ENCODE results near the gene LMX1A. TPM values are rescaled to one million over a fixed set of nuclear protein-coding genes. Genes with fewer than 3 reads are reported as not detected.

The LMX1A gene
- total RNA-seq, 2 experiments from 2014 or later, result not detected

DNA sequence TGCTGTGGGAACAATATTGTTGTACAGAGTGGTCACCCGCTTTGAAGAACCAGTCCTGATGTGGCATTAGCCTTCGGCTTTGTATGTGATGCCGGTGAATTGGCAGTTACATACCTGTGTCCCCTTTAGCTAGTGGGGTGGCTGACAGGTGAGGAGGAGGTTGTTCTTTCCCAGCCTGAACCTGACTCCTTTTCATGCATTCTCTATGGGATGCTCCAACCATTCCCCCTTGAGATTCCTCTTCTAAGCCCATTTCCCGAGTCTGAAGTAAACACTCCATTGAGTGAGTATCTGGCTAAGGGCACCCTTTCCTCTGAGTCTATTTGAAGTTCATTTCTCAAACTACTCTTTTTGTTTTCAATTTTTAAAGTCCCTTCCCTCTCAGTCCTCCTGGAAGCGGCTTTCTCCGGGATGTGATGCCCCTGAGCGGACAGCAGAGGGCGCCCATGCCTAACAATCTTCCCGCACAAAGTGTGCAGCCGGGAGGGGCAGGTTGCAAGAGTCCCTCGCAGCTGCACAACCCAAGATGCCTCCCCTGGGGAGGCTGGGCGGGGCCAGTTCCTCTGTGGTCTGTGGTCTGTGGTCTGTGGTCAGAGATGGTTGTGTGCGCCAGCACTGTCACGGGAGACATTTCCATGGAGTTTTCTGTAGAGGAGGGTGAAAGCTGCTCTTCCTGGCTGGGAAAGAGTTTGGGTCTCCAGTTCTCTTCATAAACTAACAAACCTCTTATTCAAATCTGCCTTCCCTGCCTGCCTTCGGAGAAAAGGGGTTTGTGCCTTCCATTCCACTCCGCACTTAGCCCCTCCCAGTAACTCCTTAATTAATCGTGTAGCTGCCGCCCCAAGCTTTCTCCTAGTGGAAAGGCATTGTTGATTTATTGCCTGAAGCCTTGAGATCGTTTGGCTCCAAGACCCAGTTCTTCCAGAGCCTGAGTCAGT lies 36.4 kb upstream of the LMX1A start:
- H3K9me3 ChIP-seq (ENCODE audit: control insufficient read depth in 1 of 2, insufficient read depth in 1 of 2, low read length in 2 of 2), result no peaks in the 10 kb centered on the region
- peaks cover 17% of the 10 kb centered on the region for H3K4me1 Mint-ChIP-seq (ENCODE audit: low read depth)

DNA sequence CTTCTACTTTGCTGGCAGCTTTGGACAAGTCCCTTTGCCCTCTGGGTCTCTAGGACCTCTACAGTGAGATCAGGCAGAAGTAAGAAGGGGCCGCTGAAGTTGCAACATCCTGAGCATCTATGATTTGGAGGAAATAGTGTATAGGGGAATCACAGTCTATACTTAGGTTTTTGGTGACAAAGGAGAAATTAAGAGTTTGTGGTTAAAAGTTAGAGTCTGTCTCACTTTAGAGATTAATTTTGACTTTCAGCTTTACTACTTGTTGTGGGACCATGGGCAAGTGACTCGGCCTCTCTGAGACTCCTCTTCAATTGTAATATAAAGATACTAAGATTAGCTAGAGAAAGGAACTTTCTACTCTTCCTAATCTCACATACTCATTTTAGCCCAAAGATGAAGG lies 33.1 kb upstream of the LMX1A start:
- peaks cover 16% of the 10 kb centered on the region for H3K4me1 ChIP-seq (ENCODE audit: insufficient read depth, low read length)
- no peaks in the 10 kb centered on the region for H3K36me3 Mint-ChIP-seq (ENCODE audit: low read depth)
- H3K4me3 Mint-ChIP-seq, result no peak overlapping the region
- H3K27me3 ChIP-seq (ENCODE audit: control insufficient read depth in 1 of 2, insufficient read depth in 2 of 2, low read length in 2 of 2), result peaks cover 40 to 61% of the 10 kb centered on the region in 2 experiments
- H3K36me3 ChIP-seq (ENCODE audit: insufficient read depth, low read length), result no peaks in the 10 kb centered on the region
- no peak overlapping the region for H3K27ac Mint-ChIP-seq
- intact Hi-C loops (cut with DNase I, micrococcal nuclease), result loop anchor here (5.0 to 10.0 kb wide), 4 partner anchors 315 to 1655 kb away; partner anchors contain the start of gene TMCO1 (in 1 of the 2)
- H3K27ac ChIP-seq (ENCODE audit: low read depth in 1 of 2, low read length in 2 of 2), result no peak overlapping the region
- no peak for DNase-seq
- TF ChIP-seq, protein P1, sequence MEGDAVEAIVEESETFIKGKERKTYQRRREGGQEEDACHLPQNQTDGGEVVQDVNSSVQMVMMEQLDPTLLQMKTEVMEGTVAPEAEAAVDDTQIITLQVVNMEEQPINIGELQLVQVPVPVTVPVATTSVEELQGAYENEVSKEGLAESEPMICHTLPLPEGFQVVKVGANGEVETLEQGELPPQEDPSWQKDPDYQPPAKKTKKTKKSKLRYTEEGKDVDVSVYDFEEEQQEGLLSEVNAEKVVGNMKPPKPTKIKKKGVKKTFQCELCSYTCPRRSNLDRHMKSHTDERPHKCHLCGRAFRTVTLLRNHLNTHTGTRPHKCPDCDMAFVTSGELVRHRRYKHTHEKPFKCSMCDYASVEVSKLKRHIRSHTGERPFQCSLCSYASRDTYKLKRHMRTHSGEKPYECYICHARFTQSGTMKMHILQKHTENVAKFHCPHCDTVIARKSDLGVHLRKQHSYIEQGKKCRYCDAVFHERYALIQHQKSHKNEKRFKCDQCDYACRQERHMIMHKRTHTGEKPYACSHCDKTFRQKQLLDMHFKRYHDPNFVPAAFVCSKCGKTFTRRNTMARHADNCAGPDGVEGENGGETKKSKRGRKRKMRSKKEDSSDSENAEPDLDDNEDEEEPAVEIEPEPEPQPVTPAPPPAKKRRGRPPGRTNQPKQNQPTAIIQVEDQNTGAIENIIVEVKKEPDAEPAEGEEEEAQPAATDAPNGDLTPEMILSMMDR (IDR thresholded peaks at IDR 0.05), result no peak
- no peak for ATAC-seq (ENCODE audit: poor library complexity)
- H3K4me3 ChIP-seq (ENCODE audit: low read length), result no peak overlapping the region
- POLR2A ChIA-PET, result no interaction called here
- CTCF ChIA-PET, result interaction anchor here (0.5 to 2.1 kb wide), 3 partner anchors 22 to 210 kb away, joined by 3 to 5 read pairs (median 4); no protein-coding TSS in a partner anchor
- H3K4me1 Mint-ChIP-seq (ENCODE audit: low read depth), result peaks cover 17% of the 10 kb centered on the region
- no peaks in the 10 kb centered on the region for H3K9me3 ChIP-seq (ENCODE audit: control insufficient read depth in 1 of 2, insufficient read depth in 1 of 2, low read length in 2 of 2)
- H3K27me3 Mint-ChIP-seq, result peaks cover 94% of the 10 kb centered on the region
- no peaks in the 10 kb centered on the region for H3K9me3 Mint-ChIP-seq

More for the DNA sequence above, 36.4 kb upstream of the LMX1A start:
- Mint-ChIP-seq H3K9me3 (no peaks in the 10 kb centered on the region), H3K27ac (peak overlapping the region; percentile 75), H3K27me3 (peaks cover 92% of the 10 kb centered on the region), H3K36me3 (ENCODE audit: low read depth) (no peaks in the 10 kb centered on the region), H3K4me3 (peak overlapping the region; percentile 75)
- ChIA-PET POLR2A (interaction anchor here (0.8 to 3.1 kb wide), 8 partner anchors 9 to 238 kb away, joined by 3 to 21 read pairs (median 4); partner anchors contain the start of gene MGST3), CTCF (interaction anchor here (0.9 to 3.1 kb wide), 15 partner anchors 9 to 436 kb away, joined by 3 to 45 read pairs (median 4); no protein-coding TSS in a partner anchor)
- intact Hi-C loops (cut with DNase I, micrococcal nuclease), result loop anchor here (1.0 to 10.0 kb wide), 6 partner anchors 200 to 1652 kb away; partner anchors contain the start of gene TMCO1 (in 1 of the 2)
- no peaks in the 10 kb centered on the region for H3K36me3 ChIP-seq (ENCODE audit: insufficient read depth, low read length)
- peak; percentile 99 for ATAC-seq (ENCODE audit: poor library complexity)
- TF ChIP-seq, protein P1 (IDR thresholded peaks at IDR 0.05), result peak; percentile 98
- peak; percentile 83 to 97 (median 88) for DNase-seq
- peaks cover 56 to 72% of the 10 kb centered on the region in 2 experiments for H3K27me3 ChIP-seq (ENCODE audit: control insufficient read depth in 1 of 2, insufficient read depth in 2 of 2, low read length in 2 of 2)
- H3K27ac ChIP-seq (ENCODE audit: low read depth in 1 of 2, low read length in 2 of 2), result no peak overlapping the region
- H3K4me1 ChIP-seq (ENCODE audit: insufficient read depth, low read length), result peaks cover 19% of the 10 kb centered on the region
- peak overlapping the region; percentile 23 for H3K4me3 ChIP-seq (ENCODE audit: low read length)

DNA sequence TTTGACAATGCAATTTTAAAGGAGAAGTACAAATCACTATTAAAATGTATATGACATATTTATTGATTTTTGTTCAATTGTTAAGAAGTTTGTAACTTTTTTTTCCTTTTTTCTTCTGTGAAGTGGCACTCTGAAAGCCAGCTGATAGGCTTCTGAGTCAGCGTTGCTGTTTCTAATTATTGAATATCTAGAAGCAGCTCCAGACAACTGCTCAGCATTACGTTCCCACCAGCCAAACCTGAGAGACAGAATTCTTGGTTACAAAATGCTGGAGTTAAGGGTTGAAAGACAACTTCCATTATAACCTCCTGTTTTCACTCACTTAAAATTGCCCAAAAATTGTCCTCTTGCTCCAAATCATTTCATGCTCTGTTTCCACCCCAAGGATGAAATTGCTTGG lies 31.4 kb upstream of the LMX1A start:
- Histone ChIP-seq H3K4me1 (ENCODE audit: insufficient read depth, low read length) (peaks cover 9% of the 10 kb centered on the region), H3K27me3 (ENCODE audit: control insufficient read depth in 1 of 2, insufficient read depth in 2 of 2, low read length in 2 of 2) (peaks cover 38 to 54% of the 10 kb centered on the region in 2 experiments), H3K36me3 (ENCODE audit: insufficient read depth, low read length) (no peaks in the 10 kb centered on the region), H3K4me3 (ENCODE audit: low read length) (no peak overlapping the region), H3K9me3 (ENCODE audit: control insufficient read depth in 1 of 2, insufficient read depth in 1 of 2, low read length in 2 of 2) (no peaks in the 10 kb centered on the region), H3K27ac (ENCODE audit: low read depth in 1 of 2, low read length in 2 of 2) (no peak overlapping the region)
- ChIA-PET POLR2A (no interaction called here), CTCF (interaction anchor here (2.1 kb wide), 1 partner anchor 205 kb away, joined by 5 read pairs; no protein-coding TSS in a partner anchor)
- DNase-seq, result no peak
- no peak for ATAC-seq (ENCODE audit: poor library complexity)
- intact Hi-C loops (cut with DNase I, micrococcal nuclease), result no loop called here
- TF ChIP-seq, protein P1 (IDR thresholded peaks at IDR 0.05), result no peak
- Mint-ChIP-seq H3K36me3 (ENCODE audit: low read depth) (no peaks in the 10 kb centered on the region), H3K9me3 (no peaks in the 10 kb centered on the region), H3K27me3 (peaks cover 84% of the 10 kb centered on the region), H3K27ac (no peak overlapping the region), H3K4me3 (no peak overlapping the region), H3K4me1 (ENCODE audit: low read depth) (peaks cover 8% of the 10 kb centered on the region)
